Heart left ventricle (tissue), 16 donors: Measurements from ENCODE around the gene ARAP1. TPM values are rescaled to one million over a fixed set of nuclear protein-coding genes. Genes with fewer than 3 reads are reported as not detected.

Experiments used
- ATAC-seq, 4 donors: fragments of 200-7000 bp; cut with Tn5 transposase; one replicate each; pipeline ENCODE4 v1.9.1; 2020 to 2022; ENCODE audit warnings: moderate library complexity in 4 of 4, mild to moderate bottlenecking in 3 of 4, moderate number of reproducible peaks in 1 of 4
- DNase-seq, 5 donors: peaks; one replicate each; pipeline ENCODE4 v3.0.0-alpha.2; 2020
- H3K27ac ChIP-seq, 12 donors: fragments of 200-600 bp; sonication (generic) in 4 of 12; one replicate each; pipeline versions ENCODE4 v1.5.0 to v1.8.0; 2016 to 2022; ENCODE audit warnings: mild to moderate bottlenecking in 2 of 12
- H3K27me3 ChIP-seq, 9 donors: fragments of 200-600 bp; sonication (generic) in 2 of 9; one replicate each; pipeline versions ENCODE4 v1.5.1 to v1.8.0; 2016 to 2022; ENCODE audit warnings: mild to moderate bottlenecking in 3 of 9
- H3K36me3 ChIP-seq, 9 donors: fragments of 200-600 bp; sonication (generic) in 2 of 9; one replicate each; pipeline versions ENCODE4 v1.5.0 to v1.8.0; 2018 to 2022; ENCODE audit warnings: mild to moderate bottlenecking in 2 of 9
- H3K4me1 ChIP-seq, 12 donors: fragments of 200-600 bp; sonication (generic) in 4 of 12; one replicate each; pipeline versions ENCODE4 v1.5.0 to v1.8.0; 2016 to 2022; ENCODE audit warnings: mild to moderate bottlenecking in 3 of 12
- H3K4me3 ChIP-seq, 12 donors: fragments of 200-600 bp; sonication (generic) in 4 of 12; one replicate each; pipeline versions ENCODE4 v1.5.0 to v1.8.0; 2017 to 2022; ENCODE audit warnings: mild to moderate bottlenecking in 9 of 12, moderate library complexity in 4 of 12
- H3K9me3 ChIP-seq, 12 donors: fragments of 200-600 bp; sonication (generic) in 4 of 12; one replicate each; pipeline versions ENCODE4 v1.5.0 to v1.8.0; 2016 to 2022; ENCODE audit warnings: mild to moderate bottlenecking in 1 of 12
- CTCF ChIP-seq, 12 donors: fragments of 200-600 bp; sonication (generic) in 4 of 12; IDR thresholded peaks; one replicate each; pipeline versions ENCODE4 v1.5.0 to v1.8.0; 2018 to 2022; ENCODE audit warnings: antibody characterized with exemption in 12 of 12, mild to moderate bottlenecking in 5 of 12
- POLR2A ChIP-seq, 2 donors: fragments of 450-650 bp; IDR thresholded peaks; one replicate each; pipeline ENCODE4 v1.6.1; 2017; ENCODE audit warnings: antibody characterized with exemption in 2 of 2, mild to moderate bottlenecking in 2 of 2, moderate library complexity in 2 of 2
- WGBS, 4 donors: extraction: QIAGEN DNeasy Blood & Tissue Kit in 2 of 4; methylation state at CpG; one replicate each; pipeline versions ENCODE4 v1.1.5 to v1.1.7; 2013 to 2018; 5-methylcytosine and 5-hydroxymethylcytosine counted together
- intact Hi-C, 10 donors: fragments of 100-400 bp; cut with DNase I; formaldehyde crosslinking; loops; one replicate each; pipeline versions ENCODE4 v1.11.1 to v1.14.2; 2022
- polyA plus RNA-seq, 2 donors: library from polyadenylated mRNA; stranded (reverse); fragments of 200-250 nt; gene quantifications; one replicate each; pipeline ENCODE4 v1.2.3, GENCODE V29; 2013
- total RNA-seq, 9 donors: library from RNA; depleted of rRNA in 2 of 9; stranded (reverse); fragments of >200 nt in 2 of 9; fragmentation: NEBNext Ultra II Directional in 3 of 9; extraction: Animal tissue kit (Norgen Biotek cat#: 25700) in 3 of 9; gene quantifications; one replicate each; pipeline versions ENCODE4 v1.1.0 to v1.2.4, GENCODE V29; 2016 to 2023
- donor health status: ischemic (EF 13 %, LVEDD 7.1; RV severe dilation, severe dysfunction).
- donor health status: healthy with polysubstance abuse.
- donor health status: DM: no; HTN: yes; CAD: no.
- donor health status: DM: no; HTN: no; CAD: no.
- donor health status: ischemic (EF 25% LVEDD 6.9; RV normal size, moderate dysfunction).
- donor health status: ischemic (EF 25% LVEDD 5.7; RV mildly dilated, moderate dysfunction).
- donor health status: healthy.
- donor health status: DM: yes; HTN: yes; CAD: no.
- donor health status: ischemic (EF 35%, LVEDD 5.7; RV mildly dilated, moderate dysfunction).
- donor health status: nonischemic (EF 11% LVEDD 7.7; RV severe dilation, severe dysfunction).
- donor health status: DM: yes; HTN: yes; CAD: no.
- donor health status: PGD.
- donor health status: ischemic (EF 29% LVEDD 5.4; RV normal size, mild dysfunction).
- donor health status: nonischemic (EF 23%, LVEDD 6.1; RV moderate dilation, normal function).

Gene ARAP1
- total and polyA plus RNA-seq, 11 donors: 35.4 to 116 (median 43.6) TPM

DNA sequence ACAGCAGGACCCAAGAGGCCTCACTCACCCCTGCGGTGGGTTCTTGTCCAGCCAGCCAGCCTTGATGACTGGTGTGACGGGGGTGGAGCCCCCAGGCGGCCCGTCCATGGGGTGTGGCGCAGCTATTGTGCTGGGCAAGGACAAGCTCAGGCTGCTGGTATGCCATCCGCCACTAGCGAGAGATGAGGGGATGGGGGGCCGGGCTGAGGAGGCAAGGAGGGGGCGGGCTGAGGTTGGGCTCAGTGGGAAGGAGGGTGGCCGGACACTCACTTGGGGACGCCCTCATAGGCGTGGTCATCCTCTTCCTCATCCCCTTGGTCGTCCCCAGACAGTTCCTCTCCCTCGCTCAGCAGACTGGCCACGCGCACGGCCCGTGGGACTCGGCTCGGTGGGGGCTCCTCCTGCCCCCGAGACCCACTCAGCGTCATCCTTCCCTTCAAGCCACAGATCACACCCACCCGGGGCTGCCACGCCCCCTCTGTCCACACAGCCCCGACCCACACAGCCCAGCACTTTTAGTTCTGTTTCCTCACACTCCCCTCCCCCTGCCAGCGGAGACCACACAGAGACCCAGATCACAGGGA, 39.9 kb downstream of the ARAP1 start:
- 27 to 44% (median 39%) methylated on average over 18 to 26 of the region's 26 CpGs for WGBS, 4 donors
- Histone ChIP-seq H3K9me3 (no peaks in the 10 kb centered on the region), H3K27ac (peak overlapping the region in 6 of 12 donors; percentile 2 to 82 (median 24)), H3K27me3 (no peaks in the 10 kb centered on the region), H3K4me3 (peak overlapping the region in 4 of 12 donors; percentile 5 to 16 (median 8)), H3K36me3 (peaks cover 0 to 70% (median 52%) of the 10 kb centered on the region in 9 donors), H3K4me1 (peaks cover 0 to 49% (median 32%) of the 10 kb centered on the region in 12 donors)
- ATAC-seq (peak; percentile 14 to 70 (median 59)), DNase-seq (peak; percentile 69 to 84 (median 74))
- TF ChIP-seq POLR2A (IDR thresholded peaks at IDR 0.05) (no peak), CTCF (IDR thresholded peaks at IDR 0.05) (no peak)
- intact Hi-C loops: no loop called here

GRCh38 chr11:72711141-72711540, 41.1 kb downstream of the ARAP1 start:
- TF ChIP-seq CTCF (IDR thresholded peaks at IDR 0.05) (no peak), POLR2A (IDR thresholded peaks at IDR 0.05) (no peak)
- intact Hi-C loops: no loop called here
- peaks cover 0 to 72% (median 60%) of the 10 kb centered on the region in 9 donors for H3K36me3 ChIP-seq
- peaks cover 0 to 38% (median 24%) of the 10 kb centered on the region in 12 donors for H3K4me1 ChIP-seq
- no peak overlapping the region for H3K4me3 ChIP-seq
- ATAC-seq (no peak), DNase-seq (peak in 1 of 5 donors; percentile 16)
- no peaks in the 10 kb centered on the region for H3K9me3 ChIP-seq
- no peaks in the 10 kb centered on the region for H3K27me3 ChIP-seq
- WGBS, 4 donors: 85 to 91% (median 87%) methylated on average over 9 of the region's 9 CpGs
- H3K27ac ChIP-seq: no peak overlapping the region

DNA sequence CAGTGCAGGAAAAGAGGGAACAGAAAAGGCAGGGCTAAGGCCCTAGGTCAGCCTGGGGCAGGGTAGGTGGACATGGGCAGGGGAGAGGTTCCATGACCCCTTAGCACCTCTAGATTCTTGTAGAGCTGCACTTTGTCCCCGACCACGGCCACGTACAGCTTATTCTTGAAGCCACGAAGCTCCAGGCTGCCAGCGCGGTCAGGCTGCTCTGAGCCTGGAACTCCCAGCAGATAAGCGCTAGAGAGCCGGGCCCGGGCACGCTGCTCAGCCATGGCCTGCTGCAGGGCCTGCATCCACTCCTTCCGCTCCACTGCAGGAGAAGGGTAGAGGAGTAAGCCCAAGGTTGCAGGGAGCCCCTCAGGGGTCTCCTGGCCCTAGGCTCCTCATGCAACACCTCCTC, 41.9 kb downstream of the ARAP1 start:
- ATAC-seq (peak in 1 of 4 donors; percentile 16), DNase-seq (peak in 1 of 5 donors; percentile 51)
- Histone ChIP-seq H3K36me3 (peaks cover 0 to 76% (median 68%) of the 10 kb centered on the region in 9 donors), H3K27ac (no peak overlapping the region), H3K9me3 (no peaks in the 10 kb centered on the region), H3K4me3 (no peak overlapping the region), H3K4me1 (peaks cover 0 to 30% (median 20%) of the 10 kb centered on the region in 12 donors), H3K27me3 (no peaks in the 10 kb centered on the region)
- 79 to 95% (median 84%) methylated on average over 10 to 11 of the region's 11 CpGs for WGBS, 4 donors
- no peak for TF ChIP-seq CTCF (IDR thresholded peaks at IDR 0.05)
- TF ChIP-seq POLR2A (IDR thresholded peaks at IDR 0.05): no peak
- intact Hi-C loops: no loop called here

- no peak overlapping the region for H3K27ac ChIP-seq
- no peaks in the 10 kb centered on the region for H3K9me3 ChIP-seq
- peaks cover 0 to 82% (median 74%) of the 10 kb centered on the region in 9 donors for H3K36me3 ChIP-seq
- peaks cover 0 to 23% (median 16%) of the 10 kb centered on the region in 12 donors for H3K4me1 ChIP-seq
- H3K4me3 ChIP-seq: no peak overlapping the region
- no peaks in the 10 kb centered on the region for H3K27me3 ChIP-seq
- DNase-seq (peak in 1 of 5 donors; percentile 21), ATAC-seq (no peak)
- 95 to 96% (median 95%) methylated on average over 20 of the region's 20 CpGs for WGBS, 4 donors
- no peak for TF ChIP-seq CTCF (IDR thresholded peaks at IDR 0.05)
- no peak for TF ChIP-seq POLR2A (IDR thresholded peaks at IDR 0.05)
- intact Hi-C loops: no loop called here
Measured at GRCh38 chr11:72709478-72710238, 42.5 kb downstream of the ARAP1 start.
